ENCODE results near the gene ISYNA1. TPM values are rescaled to one million over a fixed set of nuclear protein-coding genes. Genes with fewer than 3 reads are reported as not detected.

The ISYNA1 gene
- total and polyA plus RNA-seq, 2 donors (not counting 3 experiments of a cell fraction or from before 2014, with no cell fraction given), result 69.0 to 70.2 TPM

DNA sequence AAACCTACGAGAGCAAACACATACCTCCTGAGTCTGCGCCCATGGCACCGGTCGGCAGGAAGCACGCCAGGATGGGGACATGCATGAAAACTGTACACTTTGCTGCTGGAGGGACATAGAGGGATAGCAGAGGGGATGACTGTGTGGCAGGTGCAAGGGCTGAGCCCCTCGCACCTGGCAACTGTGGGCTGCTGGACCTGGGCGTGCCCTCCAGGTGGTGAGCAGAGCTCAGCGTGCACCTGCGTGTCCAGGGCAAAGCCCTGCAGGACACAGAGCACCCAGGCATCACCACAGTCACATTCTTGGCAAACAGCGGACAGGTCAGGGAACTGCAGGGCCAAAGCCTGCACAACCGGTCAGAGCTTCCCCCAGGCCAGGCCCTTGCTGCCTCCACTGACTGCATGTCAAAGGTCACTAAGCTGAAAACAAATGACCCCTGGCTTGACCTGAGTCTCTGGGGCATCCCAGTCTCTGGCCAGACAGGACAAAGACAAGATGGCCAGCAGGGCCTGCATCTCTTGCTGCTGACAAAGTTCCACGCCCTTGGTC lies 9.0 kb upstream of the ISYNA1 start:
- no peak for FAIRE-seq

DNA sequence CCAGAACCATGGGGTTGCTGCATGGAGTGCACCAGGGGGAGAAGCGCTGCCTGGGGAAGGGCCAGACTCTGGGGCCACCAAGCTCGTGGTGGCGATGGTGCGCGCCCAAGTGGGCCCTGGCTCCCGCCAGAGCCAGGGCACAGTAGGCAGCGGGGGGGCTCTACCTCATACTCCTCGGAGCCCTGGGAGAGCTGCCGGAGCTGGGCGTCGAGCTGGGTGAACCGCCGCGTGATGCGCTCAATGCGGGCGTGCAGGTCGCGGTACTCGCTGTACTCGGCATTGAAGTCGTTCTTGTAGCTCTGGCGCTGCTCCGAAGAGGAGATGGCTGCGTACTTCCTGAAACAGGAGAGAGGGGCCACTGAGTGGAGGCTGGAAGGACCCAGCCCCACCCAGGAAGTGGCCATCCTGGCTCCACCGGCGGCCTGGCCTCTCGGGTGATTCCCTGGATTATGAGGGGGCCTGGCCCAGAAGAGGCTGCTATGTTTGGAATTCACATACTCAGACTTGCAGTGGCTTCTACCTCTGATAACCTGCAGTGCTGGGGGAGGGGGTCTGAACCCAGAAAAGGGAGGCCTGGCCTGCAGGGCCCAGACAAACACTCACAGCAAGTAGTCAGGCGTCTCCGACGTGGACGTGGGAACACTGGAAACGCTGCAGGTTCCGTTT lies 8.3 kb upstream of the ISYNA1 start:
- Histone ChIP-seq H4K20me1 (replicated peaks; ENCODE audit: control insufficient read depth, extremely low read depth, insufficient read depth, low read length) (no peaks in the 10 kb centered on the region), H3K79me2 (ENCODE audit: control insufficient read depth, insufficient read depth, low read length) (no peaks in the 10 kb centered on the region), H3K27ac (ENCODE audit: insufficient read depth, low read depth, low read length) (no peak overlapping the region), H3K4me3 (replicated peaks in 1 of 3; ENCODE audit: insufficient read depth in 1 of 3, low read depth in 1 of 3, low read length in 3 of 3) (no peak overlapping the region), H3K9ac (replicated peaks; ENCODE audit: extremely low read depth, insufficient read depth, low read length) (no peak overlapping the region), H3K9me1 (replicated peaks; ENCODE audit: control insufficient read depth, extremely low read depth, insufficient read depth, low read length) (no peaks in the 10 kb centered on the region), H3K4me2 (ENCODE audit: insufficient read depth, low read length) (no peak overlapping the region), H3K4me1 (ENCODE audit: control insufficient read depth, extremely low read depth, insufficient read depth, low read length) (no peaks in the 10 kb centered on the region), H2AFZ (ENCODE audit: low read depth, low read length) (no peak overlapping the region), H3K9me3 (replicated peaks; ENCODE audit: control insufficient read depth, insufficient read depth, low read length) (no peaks in the 10 kb centered on the region), H3K27me3 (ENCODE audit: control insufficient read depth in 2 of 2, insufficient read depth in 2 of 2, low read length in 2 of 2) (no peaks in the 10 kb centered on the region), H3K36me3 (ENCODE audit: control insufficient read depth in 2 of 2, extremely low read depth in 1 of 2, insufficient read depth in 2 of 2, low read length in 2 of 2) (peaks cover 4 to 57% of the 10 kb centered on the region in 2 experiments)
- ChIA-PET CTCF (interaction anchor here (1.3 to 1.6 kb wide), 2 partner anchors 8 to 15 kb away, joined by 3 to 7 read pairs; no protein-coding TSS in a partner anchor), POLR2A (no interaction called here)
- dilution Hi-C loops (cut with MboI; ENCODE audit: extremely low pct_ligation_motif_present, low sequenced_read_pairs), result no loop called here
- BruUV-seq (replicated peaks), result no TSS peak
- TF ChIP-seq, protein P1, sequence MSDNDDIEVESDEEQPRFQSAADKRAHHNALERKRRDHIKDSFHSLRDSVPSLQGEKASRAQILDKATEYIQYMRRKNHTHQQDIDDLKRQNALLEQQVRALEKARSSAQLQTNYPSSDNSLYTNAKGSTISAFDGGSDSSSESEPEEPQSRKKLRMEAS (IDR thresholded peaks at IDR 0.05; ENCODE audit: insufficient read depth, insufficient read length), result no peak
- TF ChIP-seq POLR2A (IDR thresholded peaks at IDR 0.05; ENCODE audit: low read depth, low read length) (no peak), FOS (IDR thresholded peaks at IDR 0.05; ENCODE audit: borderline replicate concordance, insufficient read depth, low read length) (no peak), JUN (IDR thresholded peaks at IDR 0.05; ENCODE audit: borderline replicate concordance, insufficient read depth, insufficient read length, low read depth) (no peak), MYC (IDR thresholded peaks at IDR 0.05; ENCODE audit: low read depth, low read length) (no peak), GATA2 (IDR thresholded peaks at IDR 0.05; ENCODE audit: insufficient read depth, insufficient read length, low read depth, low read length) (no peak), POLR2AphosphoS5 (IDR thresholded peaks at IDR 0.05; ENCODE audit: insufficient read depth, low read depth, low read length) (no peak), EZH2 (IDR thresholded peaks at IDR 0.05; ENCODE audit: borderline replicate concordance, low read depth, low read length, severe bottlenecking) (no peak)
- TF ChIP-seq, protein P2, sequence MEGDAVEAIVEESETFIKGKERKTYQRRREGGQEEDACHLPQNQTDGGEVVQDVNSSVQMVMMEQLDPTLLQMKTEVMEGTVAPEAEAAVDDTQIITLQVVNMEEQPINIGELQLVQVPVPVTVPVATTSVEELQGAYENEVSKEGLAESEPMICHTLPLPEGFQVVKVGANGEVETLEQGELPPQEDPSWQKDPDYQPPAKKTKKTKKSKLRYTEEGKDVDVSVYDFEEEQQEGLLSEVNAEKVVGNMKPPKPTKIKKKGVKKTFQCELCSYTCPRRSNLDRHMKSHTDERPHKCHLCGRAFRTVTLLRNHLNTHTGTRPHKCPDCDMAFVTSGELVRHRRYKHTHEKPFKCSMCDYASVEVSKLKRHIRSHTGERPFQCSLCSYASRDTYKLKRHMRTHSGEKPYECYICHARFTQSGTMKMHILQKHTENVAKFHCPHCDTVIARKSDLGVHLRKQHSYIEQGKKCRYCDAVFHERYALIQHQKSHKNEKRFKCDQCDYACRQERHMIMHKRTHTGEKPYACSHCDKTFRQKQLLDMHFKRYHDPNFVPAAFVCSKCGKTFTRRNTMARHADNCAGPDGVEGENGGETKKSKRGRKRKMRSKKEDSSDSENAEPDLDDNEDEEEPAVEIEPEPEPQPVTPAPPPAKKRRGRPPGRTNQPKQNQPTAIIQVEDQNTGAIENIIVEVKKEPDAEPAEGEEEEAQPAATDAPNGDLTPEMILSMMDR (IDR thresholded peaks at IDR 0.05; ENCODE audit: extremely low read depth in 1 of 2, insufficient read depth in 1 of 2, low read depth in 1 of 2, low read length in 2 of 2), result no peak
- intact Hi-C loops (cut with micrococcal nuclease), result no loop called here
- FAIRE-seq (no peak), DNase-seq (ENCODE audit: low read depth, low spot score) (no peak)

More for the DNA sequence above, 9.0 kb upstream of the ISYNA1 start:
- Histone ChIP-seq H3K79me2 (ENCODE audit: control insufficient read depth, insufficient read depth, low read length) (no peaks in the 10 kb centered on the region), H3K27me3 (ENCODE audit: control insufficient read depth in 2 of 2, insufficient read depth in 2 of 2, low read length in 2 of 2) (no peaks in the 10 kb centered on the region), H3K9me3 (replicated peaks; ENCODE audit: control insufficient read depth, insufficient read depth, low read length) (no peaks in the 10 kb centered on the region), H4K20me1 (replicated peaks; ENCODE audit: control insufficient read depth, extremely low read depth, insufficient read depth, low read length) (no peaks in the 10 kb centered on the region), H2AFZ (ENCODE audit: low read depth, low read length) (no peak overlapping the region), H3K4me2 (ENCODE audit: insufficient read depth, low read length) (no peak overlapping the region), H3K9ac (replicated peaks; ENCODE audit: extremely low read depth, insufficient read depth, low read length) (no peak overlapping the region), H3K4me1 (ENCODE audit: control insufficient read depth, extremely low read depth, insufficient read depth, low read length) (no peaks in the 10 kb centered on the region), H3K36me3 (ENCODE audit: control insufficient read depth in 2 of 2, extremely low read depth in 1 of 2, insufficient read depth in 2 of 2, low read length in 2 of 2) (peaks cover 6 to 58% of the 10 kb centered on the region in 2 experiments), H3K27ac (ENCODE audit: insufficient read depth, low read depth, low read length) (no peak overlapping the region), H3K4me3 (replicated peaks in 1 of 3; ENCODE audit: insufficient read depth in 1 of 3, low read depth in 1 of 3, low read length in 3 of 3) (no peak overlapping the region), H3K9me1 (replicated peaks; ENCODE audit: control insufficient read depth, extremely low read depth, insufficient read depth, low read length) (no peaks in the 10 kb centered on the region)
- no TSS peak for BruUV-seq (replicated peaks)
- intact Hi-C loops (cut with micrococcal nuclease) (no loop called here), dilution Hi-C loops (cut with MboI; ENCODE audit: extremely low pct_ligation_motif_present, low sequenced_read_pairs) (no loop called here)
- POLR2A ChIA-PET, result no interaction called here
- no peak for DNase-seq (ENCODE audit: low read depth, low spot score)
- TF ChIP-seq GATA2 (IDR thresholded peaks at IDR 0.05; ENCODE audit: insufficient read depth, insufficient read length, low read depth, low read length) (no peak), EZH2 (IDR thresholded peaks at IDR 0.05; ENCODE audit: borderline replicate concordance, low read depth, low read length, severe bottlenecking) (no peak)
- CTCF ChIA-PET, result interaction anchor here (0.6 to 1.3 kb wide), 2 partner anchors 8 to 536 kb away, joined by 3 read pairs; no protein-coding TSS in a partner anchor
